HG02642 (cell line): ENCODE measurements around the gene FBXO11.
A peak's percentile ranks its signal among the peaks of the same experiment; 100 is the strongest.

ENCODE experiments used
- ATAC-seq: cut with Tn5 transposase; IDR thresholded peaks from one replicate; pipeline ENCODE4 v1.9.1; 2021; ENCODE audit warnings: mild to moderate bottlenecking; ENCODE audit not compliant: unreplicated experiment, poor library complexity

FBXO11 gene

DNA sequence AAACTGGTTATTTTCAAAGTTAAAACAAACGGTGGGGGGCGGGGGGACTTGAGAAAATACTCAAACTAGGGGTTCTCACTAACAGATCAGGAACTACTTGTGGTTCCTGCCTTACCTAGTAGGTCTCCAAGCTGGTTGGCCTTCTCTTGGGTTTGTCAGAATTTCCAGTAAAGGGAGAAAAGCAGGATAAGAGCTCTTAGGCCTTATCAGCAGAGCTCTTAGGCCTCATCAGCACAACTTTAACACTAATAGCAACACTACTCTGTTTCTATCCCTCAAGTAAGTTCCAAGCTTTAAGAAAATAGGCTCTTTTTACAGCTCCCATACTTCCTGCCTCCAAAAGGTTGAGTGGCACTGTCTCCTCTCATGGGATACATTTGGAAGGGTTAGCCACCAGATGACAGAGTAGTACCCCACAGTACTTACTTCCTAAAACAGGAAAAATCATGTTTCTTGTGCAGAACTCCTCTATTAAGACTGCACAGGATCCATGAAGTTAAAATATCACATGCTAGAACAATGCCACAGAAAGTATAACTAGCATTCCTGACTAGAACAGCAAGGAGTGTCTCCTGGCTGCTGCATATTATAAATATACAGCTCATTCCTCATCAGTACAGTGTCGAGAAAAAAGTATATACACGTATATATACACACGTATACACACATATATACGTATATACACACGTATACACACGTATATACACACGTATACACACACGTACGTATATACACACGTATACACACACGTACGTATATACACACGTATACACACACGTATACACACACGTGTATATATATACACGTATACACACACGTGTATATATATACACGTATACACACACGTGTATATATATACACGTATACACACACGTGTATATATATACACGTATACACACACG lies 6.1 kb downstream of the FBXO11 start:
- no peak for ATAC-seq

DNA sequence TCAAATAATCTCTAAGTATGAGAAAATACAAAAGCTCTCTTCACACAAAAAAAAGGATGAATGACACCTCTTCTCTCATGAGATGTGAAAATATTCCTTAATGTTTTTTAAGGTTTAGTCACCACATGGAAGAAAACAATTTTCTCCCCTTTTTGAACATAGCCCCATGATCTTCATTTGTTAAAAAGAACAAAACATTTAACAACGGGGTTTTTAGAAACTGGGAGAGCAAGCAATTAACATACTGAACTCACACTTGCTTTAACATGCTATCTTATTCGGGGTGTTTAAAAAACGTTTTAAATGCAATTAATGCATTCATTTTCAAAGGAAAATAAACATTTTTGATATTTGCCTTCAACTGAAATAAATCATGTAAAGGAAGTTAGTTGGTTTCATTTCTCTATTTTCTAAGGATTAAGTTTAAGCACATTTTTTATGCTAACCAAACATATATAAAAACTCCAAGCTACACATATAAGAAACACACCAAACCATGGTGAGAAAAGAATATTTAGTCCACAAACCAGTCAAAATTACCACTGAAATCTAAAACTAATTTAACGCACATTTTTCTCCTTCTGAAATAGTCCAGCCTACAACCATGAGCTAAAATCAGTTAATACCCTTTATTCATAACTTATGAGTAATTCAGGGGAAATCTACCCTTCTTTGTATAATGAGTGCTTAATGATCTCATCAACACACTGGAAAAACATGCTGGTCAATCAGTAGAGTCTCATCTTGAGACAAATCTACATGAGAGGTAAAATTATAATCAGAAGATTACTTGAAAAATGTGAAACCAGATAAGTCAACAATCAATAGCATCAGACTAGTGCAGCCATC lies 8.2 kb downstream of the FBXO11 start:
- no peak for ATAC-seq

DNA sequence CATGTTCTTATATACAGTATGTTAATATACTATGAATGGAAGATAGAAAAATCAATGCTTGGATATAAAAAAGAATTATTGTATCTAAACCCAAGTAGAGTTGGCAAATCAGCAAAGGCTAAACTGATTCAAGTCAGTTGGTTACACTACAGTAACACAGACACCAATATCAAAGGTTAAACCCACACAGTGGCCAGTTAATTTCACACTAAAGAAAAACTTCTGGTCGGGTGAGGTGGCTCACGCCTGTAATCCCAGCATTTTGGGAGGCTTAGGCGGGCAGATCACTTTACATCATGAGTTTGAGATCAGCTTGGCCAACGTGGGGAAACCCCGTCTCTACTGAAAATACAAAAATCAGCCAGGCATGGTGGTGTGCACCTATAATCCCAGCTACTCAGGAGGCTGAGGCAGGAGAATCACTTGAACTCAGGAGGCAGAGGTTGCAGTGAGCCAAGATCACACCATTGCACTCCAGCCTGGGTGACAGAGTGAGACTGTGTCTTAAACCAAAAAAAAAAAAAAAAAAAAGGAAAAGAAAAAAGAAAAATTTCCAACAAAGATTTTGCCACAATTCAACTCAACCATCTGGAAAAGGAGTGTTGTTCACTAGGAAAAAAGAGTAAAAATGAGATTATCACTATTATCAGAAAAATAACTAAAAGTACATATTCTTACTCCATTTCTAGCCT lies 9.0 kb downstream of the FBXO11 start:
- peak; percentile 45 for ATAC-seq

DNA sequence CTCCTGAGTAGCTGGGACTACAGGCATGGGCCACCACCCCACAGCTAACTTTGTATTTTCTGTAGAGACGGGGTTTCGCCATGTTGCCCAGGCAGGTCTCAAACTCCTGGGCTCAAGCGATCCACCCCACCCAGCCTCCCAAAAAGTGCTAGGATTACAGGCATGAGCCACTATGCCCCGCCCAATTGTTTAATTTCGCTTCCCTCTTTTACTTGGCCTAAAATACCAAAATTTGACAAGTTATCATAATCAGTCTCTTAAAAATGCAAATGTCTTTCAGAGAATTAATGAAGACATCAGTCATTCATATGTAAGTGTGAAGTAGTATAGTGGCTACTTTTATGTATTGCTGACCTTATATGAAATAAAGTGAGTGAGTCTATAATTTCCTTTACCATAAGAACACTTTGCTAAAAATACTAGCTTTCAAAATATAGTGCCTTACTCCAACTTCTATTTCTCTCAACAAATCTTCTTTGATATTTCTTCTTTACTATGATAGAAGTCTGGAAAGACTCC lies 9.8 kb downstream of the FBXO11 start:
- no peak for ATAC-seq

DNA sequence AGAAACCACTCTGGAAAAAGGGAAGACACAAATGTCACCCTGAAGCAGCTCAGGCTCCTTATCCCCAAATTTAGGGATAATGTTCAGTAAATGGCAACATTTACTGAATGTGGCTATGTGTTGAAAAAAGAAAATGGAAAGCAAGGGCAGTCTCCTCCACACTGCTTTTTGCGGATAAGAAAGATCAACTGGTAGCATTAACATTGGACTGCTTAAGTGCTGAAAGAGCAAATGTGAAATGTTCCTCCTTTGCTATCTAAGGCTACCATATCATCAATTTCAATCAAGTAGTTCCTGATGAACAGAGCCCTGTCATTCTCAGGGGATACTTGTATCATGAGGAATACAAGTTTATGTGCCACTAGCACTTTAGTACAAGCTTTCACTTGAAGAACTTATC lies 12.5 kb downstream of the FBXO11 start:
- ATAC-seq, result no peak

DNA sequence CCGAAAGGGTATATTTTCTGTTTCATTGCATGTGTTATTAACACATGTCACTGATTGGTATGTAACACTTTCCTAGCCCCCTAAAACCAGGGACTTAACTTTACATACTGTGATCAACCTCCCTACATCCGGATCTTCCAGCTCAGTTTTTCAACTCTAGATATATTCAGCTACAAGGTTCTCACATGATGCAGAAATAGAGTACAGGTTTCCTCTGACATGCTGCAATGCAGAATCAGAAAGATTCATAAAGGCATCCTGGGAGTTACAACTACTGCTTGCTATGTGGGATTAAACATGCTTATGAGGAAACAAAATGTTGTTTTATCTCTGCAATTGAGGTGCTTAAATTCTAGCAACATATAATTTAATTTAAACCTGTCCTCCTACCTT lies 14.0 kb downstream of the FBXO11 start:
- ATAC-seq, result no peak

DNA sequence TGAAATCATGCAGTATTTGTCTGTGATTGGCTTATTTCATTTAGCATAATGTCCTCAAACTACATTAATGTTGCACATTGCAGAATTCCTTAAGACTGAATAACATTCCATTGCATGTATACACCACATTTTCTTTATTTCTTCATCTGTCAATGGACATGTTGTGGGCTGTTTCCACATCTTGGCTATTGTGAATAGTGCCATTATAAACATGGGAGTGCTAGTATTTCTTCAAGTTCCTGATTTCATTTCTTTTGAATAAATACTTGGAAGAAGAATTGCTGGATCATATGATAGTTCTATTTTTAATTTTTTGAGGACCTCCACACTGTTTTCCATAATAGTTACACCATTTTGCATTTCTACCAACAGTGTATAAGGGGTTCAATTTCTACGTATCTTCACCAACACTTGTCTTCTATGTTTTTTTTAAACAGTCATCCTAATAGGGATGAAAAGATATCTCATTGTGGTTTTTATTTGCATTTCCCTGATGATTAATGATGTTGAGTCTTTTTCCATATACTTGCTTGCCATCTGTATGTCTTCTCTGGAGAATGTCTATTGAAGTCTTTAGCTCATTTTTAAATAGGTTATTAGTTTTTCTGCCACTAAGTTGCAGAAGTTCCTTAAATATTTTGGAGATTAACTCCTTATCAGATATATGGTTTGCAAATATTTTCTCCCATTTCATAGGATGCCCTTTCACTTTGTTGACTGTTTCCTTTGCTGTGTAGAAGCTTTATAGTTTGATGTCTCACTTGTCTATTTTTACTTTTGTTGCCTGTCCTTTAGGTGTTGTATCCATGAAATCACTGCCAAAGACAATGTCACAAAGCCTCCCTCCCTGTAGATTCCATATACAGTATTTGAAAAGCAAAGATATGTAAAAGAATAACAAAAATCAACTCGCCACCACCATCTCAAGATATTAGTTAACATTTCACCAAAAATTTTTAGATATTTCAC lies 14.6 kb downstream of the FBXO11 start:
- ATAC-seq, result no peak

DNA sequence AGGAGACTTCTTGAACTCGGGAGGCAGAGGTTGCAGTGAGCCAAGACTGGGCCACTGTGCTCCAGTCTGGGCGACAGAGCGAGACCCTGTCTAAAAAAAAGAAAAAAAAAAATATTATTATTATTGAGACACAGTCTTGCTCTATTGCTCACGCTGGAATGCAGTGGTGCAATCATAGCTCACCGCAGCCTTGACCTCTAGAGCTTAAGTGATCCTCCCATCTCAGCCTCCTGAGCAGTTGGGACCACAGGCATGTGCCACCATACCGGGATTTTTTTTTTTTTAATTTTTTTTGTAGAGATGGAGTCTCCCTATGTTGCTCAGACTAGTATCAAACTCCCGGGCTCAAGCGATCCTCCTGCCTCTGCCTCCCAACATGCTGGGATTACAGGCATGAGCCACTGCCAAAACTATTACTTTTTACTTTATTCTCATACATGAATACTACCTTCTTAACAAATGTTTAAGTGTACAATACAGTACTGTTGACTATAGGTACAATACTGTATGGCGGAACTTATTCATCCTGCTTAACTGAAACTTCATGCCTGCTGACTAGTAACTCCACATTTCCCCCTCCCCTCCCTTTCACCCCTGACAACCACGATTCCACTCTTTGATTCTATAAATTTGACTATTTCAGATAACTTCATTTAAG lies 15.5 kb downstream of the FBXO11 start:
- no peak for ATAC-seq

DNA sequence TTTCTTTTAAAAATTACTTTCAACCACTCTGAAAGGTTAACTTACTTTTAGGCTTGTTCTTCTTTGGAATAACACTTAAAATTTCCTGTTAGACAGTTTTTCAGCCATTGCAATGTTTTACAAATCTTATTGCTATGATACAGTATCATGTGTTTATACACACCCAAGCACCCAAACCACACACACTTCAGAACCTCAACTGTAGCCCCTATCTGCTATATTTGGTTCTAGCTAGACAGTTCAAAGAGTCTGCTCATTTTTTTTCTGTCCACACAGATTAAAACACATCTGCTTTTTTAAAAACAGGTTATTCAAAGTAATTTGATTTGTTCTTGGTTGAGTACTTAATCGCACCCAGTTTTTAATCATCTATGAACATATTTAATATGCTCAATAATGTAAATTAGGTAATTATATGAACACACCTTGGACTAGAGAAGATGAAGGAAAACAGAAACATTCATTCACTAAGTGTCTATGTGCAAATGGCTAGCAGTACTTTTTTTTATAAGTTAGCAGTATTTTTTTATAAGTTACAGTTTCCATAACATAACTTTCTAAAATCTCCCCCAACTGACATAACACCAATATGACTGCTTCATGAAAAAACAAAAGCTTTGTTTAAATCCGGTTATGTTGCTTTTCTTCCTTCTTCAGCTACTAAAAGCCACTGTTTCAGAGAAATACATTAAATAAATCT lies 17.6 kb downstream of the FBXO11 start:
- ATAC-seq, result no peak

DNA sequence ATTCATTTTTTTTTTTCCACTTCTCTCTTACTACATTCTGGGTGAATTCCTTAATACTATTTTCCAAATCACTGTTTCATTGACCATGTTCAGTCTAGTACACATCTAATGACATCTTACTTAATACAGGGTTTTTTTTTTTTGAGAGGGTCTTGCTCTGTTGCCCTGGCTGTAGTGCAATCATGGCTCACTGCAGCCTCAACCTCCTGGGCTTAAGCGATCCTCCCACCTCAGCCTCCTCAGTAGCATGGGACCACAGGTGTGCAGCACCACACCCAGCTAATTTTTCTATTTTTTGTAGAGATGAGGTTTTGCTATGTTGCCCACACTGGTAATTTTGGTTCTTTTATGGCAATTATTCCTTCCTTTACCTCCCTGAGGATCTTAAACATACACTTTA lies 29.4 kb downstream of the FBXO11 start:
- ATAC-seq, result no peak

DNA sequence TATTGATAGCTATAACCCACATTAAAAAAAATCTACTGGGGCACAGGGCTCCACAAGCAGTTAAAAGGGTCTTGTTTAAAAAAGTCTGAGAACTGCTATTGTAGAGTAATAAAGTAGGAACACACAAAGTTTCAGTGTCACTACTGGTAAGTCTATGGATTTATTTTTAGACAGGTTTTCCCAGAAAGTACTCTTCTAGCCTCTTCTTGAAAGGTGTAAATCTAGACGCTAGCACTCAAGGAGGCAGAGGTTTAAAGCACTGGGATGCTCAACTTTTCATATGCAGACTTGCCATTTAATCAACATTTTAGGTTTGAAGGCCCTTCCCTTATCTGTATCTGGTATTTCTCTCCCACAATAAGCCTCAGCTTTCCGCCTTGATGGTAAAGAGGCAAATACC lies 33.4 kb downstream of the FBXO11 start:
- ATAC-seq, result no peak

DNA sequence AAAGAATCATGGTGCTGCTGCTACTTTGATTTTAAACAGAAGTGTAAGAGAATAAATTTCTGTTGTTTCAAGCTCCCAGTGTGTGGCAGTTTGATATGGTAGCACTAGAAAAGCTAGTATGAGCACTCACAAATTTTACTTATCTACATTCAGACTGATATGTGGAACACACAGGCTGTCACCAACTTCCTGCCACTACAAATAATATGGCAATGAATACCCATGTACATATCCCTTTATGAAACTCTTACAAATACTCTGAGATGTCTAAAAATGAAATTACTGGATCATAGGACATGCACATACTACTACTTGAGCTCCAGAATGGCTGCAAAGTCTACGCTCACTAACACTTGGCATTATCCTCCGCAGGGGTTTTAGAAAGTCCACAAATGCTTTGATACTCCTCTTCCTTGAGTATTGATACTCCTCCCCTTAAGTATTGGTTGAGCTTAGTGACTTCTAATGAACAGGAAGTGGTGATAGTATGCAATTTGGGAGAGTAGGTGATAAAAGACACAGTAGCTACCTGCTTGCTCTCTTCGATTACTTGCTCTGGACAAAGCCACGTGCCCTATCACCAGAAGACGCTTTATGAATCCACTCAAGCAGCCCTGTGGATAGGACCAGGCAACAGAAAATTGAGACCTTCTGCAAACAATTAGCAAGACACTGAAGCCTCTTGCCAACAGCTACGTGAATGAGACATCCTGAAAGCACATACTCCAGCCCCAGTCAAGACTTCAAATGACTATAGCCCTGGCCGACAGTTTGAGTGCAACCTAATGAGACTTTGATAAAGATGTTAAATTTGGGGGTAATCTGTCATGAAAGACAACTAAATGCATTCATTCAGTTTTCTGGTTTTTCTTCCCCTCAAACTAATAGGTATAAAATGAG lies 35.4 kb downstream of the FBXO11 start:
- ATAC-seq, result no peak

DNA sequence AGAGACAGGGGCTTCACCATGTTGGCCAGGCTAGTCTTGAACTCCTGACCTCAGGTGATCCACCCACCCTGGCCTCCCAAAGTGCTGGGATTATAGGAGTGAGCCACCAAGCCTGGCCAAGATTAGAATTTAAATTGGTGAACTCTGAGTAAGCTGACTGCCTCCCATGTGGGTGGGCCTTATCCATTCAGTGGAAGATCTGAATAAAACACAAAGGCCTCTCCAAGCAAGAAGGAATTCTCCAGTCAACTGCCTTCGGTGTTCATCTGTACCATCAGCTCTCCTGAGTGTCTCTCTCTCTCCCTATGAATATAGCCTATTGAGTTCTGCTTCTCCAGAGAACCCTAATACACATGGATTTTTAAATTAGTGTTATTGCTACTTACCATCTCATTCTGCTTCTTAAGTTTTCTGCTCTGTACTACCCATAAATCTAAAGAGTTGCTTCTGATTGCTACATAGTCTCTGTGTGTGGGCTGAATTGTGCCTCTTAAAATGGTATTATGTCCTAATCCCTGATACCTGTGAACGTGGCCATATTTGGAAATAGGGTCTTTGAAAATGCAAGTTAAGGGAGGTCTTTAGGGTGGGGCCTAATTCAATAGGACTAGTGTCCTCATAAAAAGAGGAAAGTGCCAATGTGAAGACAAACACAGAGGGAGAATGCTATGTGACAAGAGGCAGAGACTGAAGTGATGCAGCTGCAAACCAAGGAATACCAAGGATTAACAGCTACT lies 36.3 kb downstream of the FBXO11 start:
- ATAC-seq, result no peak

DNA sequence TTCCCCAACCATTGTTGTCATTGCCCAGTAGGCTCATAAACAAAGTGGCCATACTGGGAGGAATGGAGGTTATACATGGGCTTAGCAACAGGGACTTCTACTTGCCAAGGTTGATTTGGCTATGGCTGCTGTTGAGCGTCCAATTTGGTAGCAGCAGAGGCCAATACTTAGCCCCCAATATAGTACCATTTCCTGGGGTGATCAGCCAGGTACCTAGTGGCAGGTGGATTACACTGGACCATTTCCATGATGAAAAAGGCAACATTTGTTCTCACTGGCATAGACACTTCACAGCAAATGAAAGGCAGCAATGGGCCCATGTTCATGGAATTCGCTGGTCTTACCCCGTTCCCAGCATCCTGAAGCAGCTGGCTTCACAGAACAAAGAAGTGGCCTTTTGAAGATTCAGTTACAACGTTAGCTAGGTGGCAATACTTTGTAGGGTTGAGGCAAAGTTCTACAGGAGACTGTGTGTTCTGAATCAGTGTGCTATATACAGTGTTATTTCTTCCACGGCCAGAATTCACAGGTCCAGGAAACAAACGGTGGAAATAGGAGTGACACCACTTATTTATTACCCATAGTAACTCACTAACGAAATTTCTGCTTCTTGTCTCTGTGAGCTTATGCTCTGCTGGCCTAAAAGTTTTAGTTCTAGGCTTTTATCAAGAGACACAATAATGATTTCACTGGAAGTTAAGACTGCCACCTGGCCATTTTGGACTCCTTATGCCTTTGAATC lies 37.5 kb downstream of the FBXO11 start:
- ATAC-seq, result no peak

DNA sequence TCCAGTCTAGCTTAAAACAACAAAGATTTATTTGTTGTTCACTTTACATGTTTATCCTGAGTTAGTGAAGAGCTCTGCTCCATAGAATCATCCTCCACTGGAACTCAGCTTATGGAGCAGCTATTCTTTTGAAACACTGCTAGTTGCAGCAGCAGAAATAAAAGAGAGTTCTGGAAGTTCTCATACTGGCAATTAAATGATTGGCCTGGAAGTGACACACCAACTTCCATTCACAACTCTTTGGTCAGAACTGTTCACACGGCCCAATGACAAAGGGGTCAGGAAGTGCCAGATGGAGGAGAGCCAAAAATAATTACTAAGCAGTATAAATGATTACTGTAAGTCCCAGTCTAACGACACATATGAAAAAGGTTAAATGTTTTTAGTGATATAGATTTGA lies 39.1 kb downstream of the FBXO11 start:
- ATAC-seq, result no peak

DNA sequence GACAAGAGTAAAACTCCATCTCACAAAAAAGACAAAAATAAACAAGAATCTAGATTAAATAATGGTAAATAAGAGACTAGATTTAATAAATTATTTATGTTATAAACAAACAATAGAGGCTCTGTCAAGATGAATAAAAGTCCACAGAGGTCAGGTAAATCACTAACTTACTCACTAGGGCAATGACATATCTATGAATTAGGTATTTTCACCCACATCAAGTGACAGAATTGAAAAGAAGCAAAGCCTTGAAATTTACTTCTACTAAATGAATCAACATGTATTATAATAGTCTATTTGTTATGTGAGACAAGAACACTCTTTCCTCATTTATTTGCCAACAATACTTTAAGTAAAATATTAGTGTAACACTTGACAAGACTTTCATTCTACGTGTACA lies 41.7 kb downstream of the FBXO11 start:
- ATAC-seq, result no peak
